ENCODE measurements around the gene IMPG2. TPM values are rescaled to one million over a fixed set of nuclear protein-coding genes. Genes with fewer than 3 reads are reported as not detected.

IMPG2 gene
- total RNA-seq, 1 donor from 2014 or later, result 0.74 TPM

- Mint-ChIP-seq H3K9me3 (ENCODE audit: unreplicated experiment) (peaks cover 5% of the 10 kb centered on the region), H3K4me1 (ENCODE audit: unreplicated experiment) (no peaks in the 10 kb centered on the region), H3K36me3 (ENCODE audit: low read depth, unreplicated experiment) (no peaks in the 10 kb centered on the region), H3K4me3 (ENCODE audit: unreplicated experiment) (no peak overlapping the region), H3K27me3 (ENCODE audit: unreplicated experiment) (no peaks in the 10 kb centered on the region), H3K27ac (ENCODE audit: unreplicated experiment) (no peak overlapping the region)
- no peak for TF ChIP-seq CTCF (IDR thresholded peaks at IDR 0.05; ENCODE audit: unreplicated experiment)
- DNase-seq (ENCODE audit: low spot score), result no peak
Measured at GRCh38 chr3:101223016-101223415, 97.4 kb downstream of the IMPG2 start.

- no peaks in the 10 kb centered on the region for H3K4me1 Mint-ChIP-seq (ENCODE audit: unreplicated experiment)
- no peak overlapping the region for H3K4me3 Mint-ChIP-seq (ENCODE audit: unreplicated experiment)
- H3K27me3 Mint-ChIP-seq (ENCODE audit: unreplicated experiment), result no peaks in the 10 kb centered on the region
- H3K36me3 Mint-ChIP-seq (ENCODE audit: low read depth, unreplicated experiment), result no peaks in the 10 kb centered on the region
- no peak for DNase-seq (ENCODE audit: low spot score)
- H3K27ac Mint-ChIP-seq (ENCODE audit: unreplicated experiment), result no peak overlapping the region
- peaks cover 5% of the 10 kb centered on the region for H3K9me3 Mint-ChIP-seq (ENCODE audit: unreplicated experiment)
- no peak for TF ChIP-seq CTCF (IDR thresholded peaks at IDR 0.05; ENCODE audit: unreplicated experiment)
Measured at GRCh38 chr3:101219842-101220560, 100.4 kb downstream of the IMPG2 start.

- Mint-ChIP-seq H3K27ac (ENCODE audit: unreplicated experiment) (no peak overlapping the region), H3K36me3 (ENCODE audit: low read depth, unreplicated experiment) (peaks cover 4% of the 10 kb centered on the region), H3K9me3 (ENCODE audit: unreplicated experiment) (peaks cover 5% of the 10 kb centered on the region), H3K27me3 (ENCODE audit: unreplicated experiment) (no peaks in the 10 kb centered on the region), H3K4me1 (ENCODE audit: unreplicated experiment) (no peaks in the 10 kb centered on the region), H3K4me3 (ENCODE audit: unreplicated experiment) (no peak overlapping the region)
- DNase-seq (ENCODE audit: low spot score), result no peak
- no peak for TF ChIP-seq CTCF (IDR thresholded peaks at IDR 0.05; ENCODE audit: unreplicated experiment)
Measured at GRCh38 chr3:101217472-101218245, 102.7 kb downstream of the IMPG2 start.

- H3K27ac Mint-ChIP-seq (ENCODE audit: unreplicated experiment), result no peak overlapping the region
Measured at GRCh38 chr3:101216710-101217465, 103.5 kb downstream of the IMPG2 start.

More at GRCh38 chr3:101216710-101217465, 103.5 kb downstream of the IMPG2 start:
- Mint-ChIP-seq H3K4me1 (ENCODE audit: unreplicated experiment) (no peaks in the 10 kb centered on the region), H3K9me3 (ENCODE audit: unreplicated experiment) (peaks cover 5% of the 10 kb centered on the region), H3K4me3 (ENCODE audit: unreplicated experiment) (no peak overlapping the region), H3K27me3 (ENCODE audit: unreplicated experiment) (no peaks in the 10 kb centered on the region), H3K36me3 (ENCODE audit: low read depth, unreplicated experiment) (peaks cover 4% of the 10 kb centered on the region)
- TF ChIP-seq CTCF (IDR thresholded peaks at IDR 0.05; ENCODE audit: unreplicated experiment), result no peak
- DNase-seq (ENCODE audit: low spot score), result no peak

All from endothelial cell (in vitro differentiated cells).